Heart right ventricle (tissue), 16 donors: ENCODE results near the gene CDR2. TPM values are rescaled to one million over a fixed set of nuclear protein-coding genes. Genes with fewer than 3 reads are reported as not detected.
"Not testable (repeated sequence)": the region's sequence is repeated elsewhere in the genome, so short reads cannot be mapped to it uniquely, and the experiment has no call there.

Experiments used
- ATAC-seq, 8 donors: fragments of 200-7000 bp; cut with Tn5 transposase; one replicate each; pipeline ENCODE4 v1.9.1; 2020; ENCODE audit warnings: mild to moderate bottlenecking in 8 of 8, moderate library complexity in 8 of 8, moderate number of reproducible peaks in 1 of 8
- DNase-seq, 2 donors: peaks; one replicate each; pipeline ENCODE4 v3.0.0-alpha.2; 2020
- H3K27ac ChIP-seq, 10 donors: fragments of 200-600 bp; sonication (generic) in 2 of 10; one replicate each; pipeline versions ENCODE4 v1.5.0 to v1.8.0; 2020 to 2022; ENCODE audit warnings: mild to moderate bottlenecking in 3 of 10
- H3K27me3 ChIP-seq, 7 donors: fragments of 200-600 bp; one replicate each; pipeline ENCODE4 v1.8.0; 2021 to 2022; ENCODE audit warnings: mild to moderate bottlenecking in 2 of 7
- H3K36me3 ChIP-seq, 9 donors: fragments of 200-600 bp; sonication (generic) in 1 of 9; one replicate each; pipeline versions ENCODE4 v1.5.0 to v1.8.0; 2020 to 2022; ENCODE audit warnings: mild to moderate bottlenecking in 2 of 9
- H3K4me1 ChIP-seq, 9 donors: fragments of 200-600 bp; sonication (generic) in 1 of 9; one replicate each; pipeline versions ENCODE4 v1.5.0 to v1.8.0; 2020 to 2022; ENCODE audit warnings: mild to moderate bottlenecking in 4 of 9
- H3K4me3 ChIP-seq, 10 donors: fragments of 200-600 bp; sonication (generic) in 2 of 10; one replicate each; pipeline versions ENCODE4 v1.5.0 to v1.8.0; 2020 to 2022; ENCODE audit warnings: mild to moderate bottlenecking in 7 of 10, moderate library complexity in 2 of 10
- H3K9me3 ChIP-seq, 11 donors: fragments of 200-600 bp in 10 of 11; sonication (generic) in 2 of 11; one replicate each; pipeline versions ENCODE4 v1.5.0 to v1.8.0; 2013 to 2022; ENCODE audit warnings: mild to moderate bottlenecking in 2 of 11, control low read depth in 1 of 11, moderate library complexity in 1 of 11
- WGBS, 2 donors: extraction: QIAGEN DNeasy Blood & Tissue Kit; methylation state at CpG; one replicate each; pipeline ENCODE4 v1.1.7; 2013; ENCODE audit warnings: inconsistent platforms in 1 of 2; 5-methylcytosine and 5-hydroxymethylcytosine counted together
- intact Hi-C, 10 donors: fragments of 100-400 bp; cut with DNase I; formaldehyde crosslinking; loops; one replicate each; pipeline versions ENCODE4 v1.11.1 to v1.14.2; 2022
- polyA plus RNA-seq, 2 donors: library from polyadenylated mRNA; stranded (reverse); fragments of 200-250 nt; gene quantifications; one replicate each; pipeline ENCODE4 v1.2.3, GENCODE V29; 2013
- total RNA-seq, 10 donors: library from RNA; stranded (reverse); fragmentation: NEBNext Ultra II Directional in 3 of 10; extraction: Animal tissue kit (Norgen Biotek cat#: 25700) in 3 of 10; gene quantifications; one replicate each; pipeline versions ENCODE4 v1.2.1 to v1.2.4, GENCODE V29; 2021 to 2023
- TF ChIP-seq, protein P1 (sequence below), 9 donors: fragments of 200-600 bp; sonication (generic) in 2 of 9; IDR thresholded peaks; one replicate each; pipeline versions ENCODE4 v1.5.0 to v1.8.0; 2021 to 2022; ENCODE audit warnings: antibody characterized with exemption in 9 of 9, mild to moderate bottlenecking in 5 of 9, moderate library complexity in 1 of 9
- donor health status: Arrhythmogenic right ventricular cardiomyopathy.
- donor health status: ischemic (EF 13 %, LVEDD 7.1; RV severe dilation, severe dysfunction).
- donor health status: healthy with polysubstance abuse.
- donor health status: DM: no; HTN: yes; CAD: no.
- donor health status: DM: no; HTN: no; CAD: no.
- donor health status: ischemic (EF 25% LVEDD 6.9; RV normal size, moderate dysfunction).
- donor health status: ischemic (EF 25% LVEDD 5.7; RV mildly dilated, moderate dysfunction).
- donor health status: healthy.
- donor health status: DM: yes; HTN: yes; CAD: no.
- donor health status: Ischemic cardiomyopathy.
- donor health status: ischemic (EF 35%, LVEDD 5.7; RV mildly dilated, moderate dysfunction).
- donor health status: nonischemic (EF 11% LVEDD 7.7; RV severe dilation, severe dysfunction).
- donor health status: DM: yes; HTN: yes; CAD: no.
- donor health status: PGD.
- donor health status: ischemic (EF 29% LVEDD 5.4; RV normal size, mild dysfunction).
- donor health status: nonischemic (EF 23%, LVEDD 6.1; RV moderate dilation, normal function).

The CDR2 gene
- total and polyA plus RNA-seq, 12 donors = 4.2 to 8.4 (median 6.9) TPM

DNA sequence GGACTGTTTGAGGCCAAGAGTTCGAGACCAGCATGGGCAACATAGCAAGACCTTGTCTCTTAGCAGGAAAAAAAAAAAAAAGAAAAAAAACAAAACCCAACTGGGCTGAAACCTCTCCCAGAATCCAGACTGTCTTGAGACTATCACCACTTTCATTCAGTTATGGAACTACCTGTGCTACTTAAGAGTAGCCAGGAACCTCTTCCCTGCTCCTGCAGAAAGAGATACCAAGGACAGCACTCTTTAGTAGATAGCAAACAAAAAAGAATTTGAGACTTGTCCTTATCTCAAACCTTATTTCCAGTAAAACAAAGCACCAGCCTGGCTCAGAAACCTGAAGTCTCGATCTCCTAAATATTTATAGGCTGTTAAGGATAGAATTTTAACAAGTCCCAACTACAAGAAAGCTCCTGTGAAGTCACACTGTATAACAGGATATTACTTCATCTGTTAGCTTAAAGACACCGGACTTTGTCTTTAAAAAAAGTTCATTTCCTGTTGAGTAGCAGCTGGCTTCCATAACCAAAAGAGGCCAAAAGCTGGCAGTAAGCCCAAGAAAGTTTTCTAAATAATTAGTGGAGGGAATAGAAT lies 5.1 kb downstream of the CDR2 start:
- Histone ChIP-seq H3K27me3 (no peaks in the 10 kb centered on the region), H3K27ac (peak overlapping the region in 8 of 10 donors; percentile 31 to 77 (median 66)), H3K4me1 (peaks cover 6 to 73% (median 39%) of the 10 kb centered on the region in 9 donors), H3K9me3 (no peaks in the 10 kb centered on the region), H3K4me3 (no peak overlapping the region), H3K36me3 (peaks cover 0 to 16% (median 2%) of the 10 kb centered on the region in 9 donors)
- WGBS, 2 donors = 52 to 66% methylated on average over 3 of the region's 3 CpGs
- ATAC-seq = peak in 4 of 8 donors; percentile 41 to 66 (median 60)
- DNase-seq = peak in 1 of 2 donors; percentile 51
- intact Hi-C loops = no loop called here
- TF ChIP-seq, protein P1, sequence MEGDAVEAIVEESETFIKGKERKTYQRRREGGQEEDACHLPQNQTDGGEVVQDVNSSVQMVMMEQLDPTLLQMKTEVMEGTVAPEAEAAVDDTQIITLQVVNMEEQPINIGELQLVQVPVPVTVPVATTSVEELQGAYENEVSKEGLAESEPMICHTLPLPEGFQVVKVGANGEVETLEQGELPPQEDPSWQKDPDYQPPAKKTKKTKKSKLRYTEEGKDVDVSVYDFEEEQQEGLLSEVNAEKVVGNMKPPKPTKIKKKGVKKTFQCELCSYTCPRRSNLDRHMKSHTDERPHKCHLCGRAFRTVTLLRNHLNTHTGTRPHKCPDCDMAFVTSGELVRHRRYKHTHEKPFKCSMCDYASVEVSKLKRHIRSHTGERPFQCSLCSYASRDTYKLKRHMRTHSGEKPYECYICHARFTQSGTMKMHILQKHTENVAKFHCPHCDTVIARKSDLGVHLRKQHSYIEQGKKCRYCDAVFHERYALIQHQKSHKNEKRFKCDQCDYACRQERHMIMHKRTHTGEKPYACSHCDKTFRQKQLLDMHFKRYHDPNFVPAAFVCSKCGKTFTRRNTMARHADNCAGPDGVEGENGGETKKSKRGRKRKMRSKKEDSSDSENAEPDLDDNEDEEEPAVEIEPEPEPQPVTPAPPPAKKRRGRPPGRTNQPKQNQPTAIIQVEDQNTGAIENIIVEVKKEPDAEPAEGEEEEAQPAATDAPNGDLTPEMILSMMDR (IDR thresholded peaks at IDR 0.05) = no peak

DNA sequence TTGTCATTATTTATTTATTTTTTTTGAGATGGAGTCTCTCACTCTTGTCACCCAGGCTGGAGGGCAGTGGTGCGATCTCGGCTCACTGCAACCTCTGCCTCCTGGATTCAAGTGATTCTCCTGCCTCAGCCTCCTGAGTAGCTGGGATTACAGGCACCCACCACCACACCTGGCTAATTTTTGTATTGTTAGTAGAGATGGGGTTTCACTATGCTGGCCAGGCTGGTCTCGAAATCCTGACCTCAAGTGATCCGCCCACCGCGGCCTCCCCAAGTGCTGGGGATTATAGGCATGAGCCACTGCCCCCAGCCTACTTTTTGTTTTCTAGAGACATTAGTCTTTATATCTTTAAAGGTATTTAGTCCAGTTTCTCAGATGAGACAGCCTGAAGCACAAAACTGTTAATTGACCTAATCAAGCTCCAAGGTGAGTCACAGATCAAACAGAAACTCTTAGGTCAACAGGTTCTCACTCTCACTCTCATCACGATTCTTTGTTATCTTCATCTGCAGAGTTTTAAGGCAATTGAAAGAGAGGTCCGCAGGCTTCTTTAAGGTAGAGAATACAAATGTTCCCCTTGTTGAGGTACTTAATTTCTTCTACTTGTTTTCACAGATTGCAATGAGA lies 6.1 kb downstream of the CDR2 start:
- DNase-seq, intact Hi-C loops, H3K4me3 ChIP-seq, H3K9me3 ChIP-seq, ATAC-seq, H3K27me3 ChIP-seq: not testable (repeated sequence)
- WGBS, 2 donors = 95 to 97% methylated on average over 8 of the region's 8 CpGs
- H3K4me1 ChIP-seq = peaks cover 6 to 68% (median 39%) of the 10 kb centered on the region in 9 donors
- H3K36me3 ChIP-seq = peaks cover 0 to 26% (median 12%) of the 10 kb centered on the region in 9 donors
- H3K27ac ChIP-seq = peak overlapping the region in 2 of 10 donors; percentile 60 to 73

DNA sequence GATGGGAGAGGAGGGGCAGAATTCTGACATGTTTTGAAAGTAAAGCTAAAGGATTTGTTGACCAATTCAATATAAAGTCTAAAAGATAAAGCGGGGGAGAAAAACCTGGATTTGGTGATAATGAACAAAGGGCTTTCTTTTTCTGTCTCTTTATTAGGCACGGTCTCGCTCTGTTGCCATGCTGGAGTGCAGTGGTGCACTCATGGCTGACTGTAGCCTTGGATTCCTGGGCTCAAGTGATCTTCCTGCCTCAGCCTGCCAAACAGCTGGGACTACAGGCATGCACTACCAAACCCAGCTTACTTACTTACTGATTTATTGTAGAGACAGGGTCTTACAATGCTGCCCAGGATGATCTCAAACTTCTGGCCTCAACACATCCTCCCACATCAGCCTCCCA lies 7.5 kb downstream of the CDR2 start:
- H3K4me1 ChIP-seq = peaks cover 0 to 54% (median 28%) of the 10 kb centered on the region in 9 donors
- DNase-seq (no peak), ATAC-seq (no peak)
- H3K9me3 ChIP-seq = no peaks in the 10 kb centered on the region
- H3K4me3 ChIP-seq = no peak overlapping the region
- 97 to 99% methylated on average over 3 of the region's 3 CpGs for WGBS, 2 donors
- TF ChIP-seq, protein P1 (IDR thresholded peaks at IDR 0.05) = no peak
- H3K27ac ChIP-seq = no peak overlapping the region
- no peaks in the 10 kb centered on the region for H3K27me3 ChIP-seq
- intact Hi-C loops = no loop called here
- peaks cover 0 to 40% (median 13%) of the 10 kb centered on the region in 9 donors for H3K36me3 ChIP-seq

DNA sequence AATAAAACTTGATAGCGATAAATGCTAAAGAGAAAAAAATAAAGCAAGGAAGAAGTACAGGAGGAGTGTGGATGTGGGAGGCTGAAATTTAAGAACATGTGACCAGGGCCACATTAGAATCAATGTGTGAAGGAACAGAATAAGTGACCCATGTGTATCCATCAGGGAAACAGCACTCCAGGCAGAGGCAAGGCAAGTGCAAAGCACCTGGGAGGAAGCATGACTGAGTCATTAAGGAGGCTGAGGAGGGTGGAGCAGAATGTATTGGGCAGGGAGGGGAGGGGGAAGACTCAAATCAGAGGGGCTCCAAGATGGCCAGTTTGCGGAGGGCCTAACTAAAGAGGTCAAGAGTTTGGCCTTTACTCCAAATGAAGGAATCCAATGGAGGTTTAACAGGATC lies 8.0 kb downstream of the CDR2 start:
- no peak for DNase-seq
- TF ChIP-seq, protein P1 (IDR thresholded peaks at IDR 0.05) = no peak
- no peak for ATAC-seq
- Histone ChIP-seq H3K27ac (no peak overlapping the region), H3K36me3 (peaks cover 0 to 44% (median 13%) of the 10 kb centered on the region in 9 donors), H3K4me3 (no peak overlapping the region), H3K27me3 (no peaks in the 10 kb centered on the region), H3K4me1 (peaks cover 0 to 52% (median 28%) of the 10 kb centered on the region in 9 donors), H3K9me3 (no peaks in the 10 kb centered on the region)
- intact Hi-C loops = no loop called here
- WGBS, 2 donors = 97 to 98% methylated on average over 2 of the region's 2 CpGs

DNA sequence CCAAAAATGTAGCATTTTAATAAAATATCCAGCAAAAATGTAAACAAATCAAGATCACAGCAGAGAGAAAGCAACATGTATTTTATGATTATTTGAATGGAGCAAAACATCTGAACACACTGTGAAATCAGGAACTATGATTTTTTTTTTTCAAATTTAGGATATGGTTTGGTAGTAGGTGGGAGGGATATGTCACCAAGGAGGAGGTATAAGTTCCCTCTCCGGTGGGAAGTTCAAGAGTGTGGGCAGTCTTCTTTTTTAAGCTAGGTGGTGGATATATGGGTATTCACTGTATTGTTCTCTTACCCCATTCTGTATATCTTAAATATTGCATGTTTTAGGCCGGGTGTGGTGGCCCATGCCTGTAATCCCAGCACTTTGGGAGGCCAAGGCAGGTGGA lies 10.2 kb downstream of the CDR2 start:
- peaks cover 0 to 58% (median 13%) of the 10 kb centered on the region in 9 donors for H3K36me3 ChIP-seq
- ATAC-seq = no peak
- peaks cover 0 to 34% (median 6%) of the 10 kb centered on the region in 9 donors for H3K4me1 ChIP-seq
- H3K4me3 ChIP-seq = no peak overlapping the region
- H3K9me3 ChIP-seq = no peaks in the 10 kb centered on the region
- no peak for DNase-seq
- no peaks in the 10 kb centered on the region for H3K27me3 ChIP-seq
- H3K27ac ChIP-seq = no peak overlapping the region
- 91 to 97% methylated on average over 2 of the region's 2 CpGs for WGBS, 2 donors
- intact Hi-C loops = loop anchor here in 1 of 10 donors (2.0 kb wide), 1 partner anchor 21 kb away; no protein-coding TSS in a partner anchor
- TF ChIP-seq, protein P1 (IDR thresholded peaks at IDR 0.05) = no peak
